Measurements from ENCODE around the gene LRRC37A.
"Not testable (repeated sequence)": the region's sequence is repeated elsewhere in the genome, so short reads cannot be mapped to it uniquely, and the experiment has no call there.

LRRC37A gene

DNA sequence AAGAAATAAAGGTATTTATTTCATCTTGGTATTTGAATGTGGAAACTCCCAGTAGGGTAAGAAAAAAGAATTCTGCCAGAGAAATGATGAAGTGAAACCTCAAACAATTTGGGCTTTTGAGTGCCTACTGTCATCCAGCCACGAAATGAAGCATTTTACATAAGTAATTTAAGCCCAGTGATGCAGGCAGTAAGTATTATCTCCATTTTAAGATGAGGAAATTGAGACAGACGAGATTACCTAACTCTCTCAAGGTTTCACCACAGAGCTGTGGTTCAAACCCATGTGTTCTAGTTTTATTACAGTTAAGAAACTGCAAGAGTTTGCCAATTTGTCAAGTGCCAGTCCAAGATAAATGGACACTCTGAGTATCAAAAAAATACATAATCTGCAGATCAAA is 53.4 kb downstream of the LRRC37A start:
- H3K36me3 ChIP-seq (replicated peaks); H3K27ac ChIP-seq; H3K27me3 ChIP-seq (replicated peaks); DNase-seq; H3K4me3 ChIP-seq (ENCODE audit: low read depth, low read length); in situ Hi-C loops (cut with HindIII; ENCODE audit: low pct_ligation_motif_present, low sequenced_read_pairs): not testable (repeated sequence)

DNA sequence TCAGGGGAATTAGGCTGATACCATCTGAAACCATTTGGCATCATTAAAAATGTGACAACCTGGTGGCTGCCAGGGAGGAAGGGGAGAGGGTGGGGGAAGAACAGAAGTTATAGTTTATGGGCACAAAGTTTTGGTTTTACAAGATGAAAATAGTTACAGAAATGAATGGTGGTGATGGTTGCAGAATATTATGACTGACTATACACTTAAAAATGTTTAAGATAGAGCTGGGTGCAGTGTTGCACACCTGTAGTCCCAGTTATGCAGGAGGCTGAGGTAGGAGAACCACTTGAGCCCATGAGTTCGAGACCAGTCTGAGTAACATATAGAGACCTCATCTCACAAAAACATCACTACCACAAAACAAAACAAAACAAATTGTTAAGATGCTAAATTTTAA is 54.1 kb downstream of the LRRC37A start:
- H3K36me3 ChIP-seq (replicated peaks); H3K27ac ChIP-seq; H3K4me3 ChIP-seq (ENCODE audit: low read depth, low read length); DNase-seq; in situ Hi-C loops (cut with HindIII; ENCODE audit: low pct_ligation_motif_present, low sequenced_read_pairs); H3K27me3 ChIP-seq (replicated peaks): not testable (repeated sequence)

DNA sequence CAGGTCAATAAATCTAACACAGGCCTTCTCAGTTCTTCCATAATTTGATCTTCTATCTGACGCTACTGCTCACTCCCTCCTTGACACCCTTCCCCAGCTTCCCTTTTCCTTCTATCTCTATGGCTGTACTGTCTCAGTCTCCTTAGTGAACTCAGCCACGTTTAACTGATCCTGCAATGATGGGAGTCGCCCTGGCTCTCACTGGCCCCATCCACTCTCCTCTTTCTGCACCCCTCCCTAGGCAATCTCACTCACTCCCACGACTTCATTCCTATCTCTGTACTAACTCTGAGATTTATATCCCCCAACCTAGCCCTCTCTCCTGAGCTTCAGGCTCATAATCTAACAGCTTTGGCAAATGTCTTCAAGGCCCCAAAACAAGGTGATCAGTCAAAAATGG is 58.9 kb downstream of the LRRC37A start:
- DNase-seq; in situ Hi-C loops (cut with HindIII; ENCODE audit: low pct_ligation_motif_present, low sequenced_read_pairs); H3K27ac ChIP-seq; H3K4me3 ChIP-seq (ENCODE audit: low read depth, low read length); H3K27me3 ChIP-seq (replicated peaks); H3K36me3 ChIP-seq (replicated peaks): not testable (repeated sequence)

DNA sequence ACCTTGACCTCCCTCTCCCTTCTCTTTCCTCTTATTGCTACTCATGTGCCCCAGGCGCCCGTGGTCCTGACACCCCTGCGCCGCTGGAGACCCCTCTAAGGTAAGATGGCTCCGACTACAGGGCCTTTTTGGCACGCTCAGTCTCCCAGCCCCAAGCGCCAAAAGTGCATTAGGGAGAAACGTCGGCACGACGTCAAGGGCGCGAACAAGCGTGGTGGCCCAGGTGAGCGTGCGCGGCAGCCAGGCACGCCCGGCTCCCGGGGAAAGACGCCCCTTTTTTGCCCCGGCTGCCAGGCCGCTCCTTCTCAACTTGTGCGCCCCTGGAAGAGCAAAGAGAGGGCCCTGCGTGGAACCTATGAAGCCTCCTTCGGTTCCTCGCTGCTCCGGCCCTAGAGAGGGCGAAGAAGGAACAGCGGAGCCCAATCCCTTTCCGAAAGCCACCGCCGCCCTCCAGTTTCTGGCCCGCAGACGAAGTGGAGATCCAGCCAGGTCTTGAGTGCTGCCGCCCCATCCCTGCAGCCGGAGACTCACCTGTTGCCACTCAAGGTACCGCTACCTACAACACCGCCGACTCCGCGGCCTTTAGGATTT is 66.3 kb downstream of the LRRC37A start:
- H3K36me3 ChIP-seq (replicated peaks); H3K4me3 ChIP-seq (ENCODE audit: low read depth, low read length); H3K27me3 ChIP-seq (replicated peaks); H3K27ac ChIP-seq; in situ Hi-C loops (cut with HindIII; ENCODE audit: low pct_ligation_motif_present, low sequenced_read_pairs); DNase-seq: not testable (repeated sequence)

DNA sequence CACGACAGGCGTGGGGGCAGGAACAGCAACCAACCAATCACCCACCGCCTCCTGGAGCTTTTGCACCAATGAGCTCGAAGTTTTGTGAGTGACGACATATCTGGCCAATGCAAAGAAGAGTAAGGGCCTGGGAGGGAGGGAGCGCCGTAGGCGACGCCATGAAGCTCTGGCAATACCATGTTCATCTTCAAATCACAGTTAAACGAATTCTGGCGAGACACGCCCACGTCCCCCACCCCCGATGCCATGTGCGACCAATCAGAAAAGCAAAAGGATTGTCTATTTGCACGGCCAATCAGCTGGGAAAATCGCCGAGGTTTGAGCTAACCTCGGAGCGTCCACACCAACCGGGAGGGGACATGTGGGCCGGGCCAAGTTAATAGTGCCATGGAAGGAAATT is 66.8 kb downstream of the LRRC37A start, which contains the start of gene ARL17B:
ARL17B (minus strand) TSS at position 12 of the 400 bp plus-strand sequence. CDS start 3,369 bp downstream, outside the sequence.
- H3K36me3 ChIP-seq (replicated peaks); H3K27me3 ChIP-seq (replicated peaks); H3K27ac ChIP-seq; in situ Hi-C loops (cut with HindIII; ENCODE audit: low pct_ligation_motif_present, low sequenced_read_pairs); H3K4me3 ChIP-seq (ENCODE audit: low read depth, low read length): not testable (repeated sequence)
- DNase-seq, result peak; percentile 99

DNA sequence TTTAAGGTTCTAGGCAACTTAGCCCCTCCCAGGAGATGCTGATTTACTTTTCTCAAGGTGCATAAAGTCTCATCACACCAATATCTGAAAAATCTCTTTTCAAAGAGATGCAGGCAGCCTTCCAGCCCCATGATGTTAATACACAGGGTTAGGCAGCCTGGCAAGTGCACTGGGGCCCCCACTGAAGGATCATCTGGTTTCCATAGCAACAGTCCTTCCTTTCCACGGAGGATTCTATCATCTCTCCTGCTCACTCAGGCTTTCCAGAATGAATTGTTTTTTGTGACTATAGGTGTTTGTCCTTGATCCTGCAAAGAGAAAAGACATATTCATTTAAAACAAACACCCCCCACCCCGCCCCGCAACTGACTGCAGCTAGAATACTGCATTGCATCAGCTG is 72.6 kb downstream of the LRRC37A start:
- DNase-seq; H3K27me3 ChIP-seq (replicated peaks); H3K4me3 ChIP-seq (ENCODE audit: low read depth, low read length); in situ Hi-C loops (cut with HindIII; ENCODE audit: low pct_ligation_motif_present, low sequenced_read_pairs); H3K36me3 ChIP-seq (replicated peaks); H3K27ac ChIP-seq: not testable (repeated sequence)

DNA sequence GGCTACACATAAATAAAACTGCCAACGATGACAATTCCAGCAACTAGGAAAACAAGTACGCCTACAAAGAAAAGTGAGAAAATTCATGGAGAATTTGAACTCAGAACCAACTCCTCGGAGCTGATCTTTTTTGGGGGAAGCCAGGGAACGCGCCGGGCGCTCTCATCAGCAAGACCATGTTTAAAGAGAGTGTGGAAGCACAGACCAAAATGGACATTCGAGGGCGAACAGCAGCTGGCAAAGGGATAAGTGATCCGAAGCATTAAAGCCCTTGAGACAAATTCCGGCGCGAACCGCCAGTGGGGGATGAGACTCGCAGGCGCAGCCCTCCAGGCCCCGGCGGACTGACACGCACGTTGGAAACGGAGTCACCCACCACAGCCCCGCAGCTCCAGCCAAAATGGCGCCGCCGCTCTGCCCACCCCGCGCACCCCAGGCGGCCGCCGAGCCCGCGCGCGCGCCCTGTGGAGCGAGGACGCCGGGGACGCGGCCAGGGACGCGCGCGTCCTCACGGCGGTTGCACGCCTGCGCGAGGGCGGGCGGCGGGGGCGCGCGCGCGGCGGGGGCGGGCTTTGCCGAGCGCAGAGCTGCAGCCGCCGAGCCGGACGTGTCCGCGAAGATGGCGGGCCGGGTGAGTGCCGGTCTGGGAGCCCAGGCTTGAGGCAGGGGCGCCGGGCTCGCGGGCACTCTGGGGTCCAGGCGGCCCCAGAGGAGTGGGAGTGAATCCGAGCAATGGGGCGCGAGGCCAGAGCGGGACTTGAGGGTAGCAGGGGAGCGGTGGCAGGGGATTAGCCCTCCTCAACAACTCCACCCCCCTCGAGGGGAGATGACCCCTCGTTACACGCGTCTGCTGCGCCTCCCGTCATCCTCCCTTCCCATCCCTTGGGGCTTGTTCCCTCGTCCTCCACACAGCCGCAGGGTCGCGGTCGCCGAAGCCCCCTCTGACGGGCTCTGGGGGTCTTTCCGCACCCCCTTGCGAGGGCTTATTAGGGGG is 77.6 kb downstream of the LRRC37A start:
- H3K36me3 ChIP-seq (replicated peaks); in situ Hi-C loops (cut with HindIII; ENCODE audit: low pct_ligation_motif_present, low sequenced_read_pairs); H3K4me3 ChIP-seq (ENCODE audit: low read depth, low read length); H3K27me3 ChIP-seq (replicated peaks); H3K27ac ChIP-seq; DNase-seq: not testable (repeated sequence)

DNA sequence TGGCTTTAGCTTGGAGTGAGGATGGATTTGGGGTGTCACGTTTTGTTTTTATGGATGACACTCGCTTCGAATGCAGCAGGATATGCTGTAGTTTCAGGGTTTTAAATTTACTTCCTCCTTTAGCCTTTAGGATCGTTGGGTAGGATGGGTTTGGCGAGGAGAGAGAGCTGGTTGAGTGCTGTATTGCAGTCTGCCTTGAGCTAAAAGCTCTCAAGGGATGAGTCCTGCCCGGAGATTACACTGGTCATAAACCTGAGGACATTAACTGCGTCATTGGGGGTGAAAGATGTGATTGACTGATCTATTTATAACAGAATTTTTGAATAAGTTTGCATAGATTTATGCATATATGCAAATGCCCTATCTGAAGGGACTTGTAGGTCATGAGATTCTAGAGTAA is 78.5 kb downstream of the LRRC37A start:
- in situ Hi-C loops (cut with HindIII; ENCODE audit: low pct_ligation_motif_present, low sequenced_read_pairs); H3K4me3 ChIP-seq (ENCODE audit: low read depth, low read length); H3K36me3 ChIP-seq (replicated peaks); H3K27ac ChIP-seq; DNase-seq; H3K27me3 ChIP-seq (replicated peaks): not testable (repeated sequence)

DNA sequence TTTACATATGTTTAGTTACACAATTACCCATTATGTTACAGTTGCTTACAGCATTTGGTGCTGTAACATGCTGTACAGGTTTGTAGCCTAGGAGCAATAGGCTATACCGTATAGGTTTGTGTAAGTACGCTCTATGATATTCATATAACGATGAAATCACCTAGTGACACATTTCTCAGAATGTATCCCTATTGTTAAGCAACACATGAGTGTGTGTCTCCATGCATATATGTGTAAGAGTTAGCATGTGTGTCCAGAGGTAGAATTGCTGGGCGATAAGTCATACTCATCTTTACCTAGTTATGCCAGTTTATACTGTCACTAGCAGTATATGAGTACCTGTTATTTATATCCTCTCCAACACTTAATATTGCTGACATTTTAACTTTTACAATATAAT is 88.2 kb downstream of the LRRC37A start:
- H3K4me3 ChIP-seq (ENCODE audit: low read depth, low read length); H3K27ac ChIP-seq; in situ Hi-C loops (cut with HindIII; ENCODE audit: low pct_ligation_motif_present, low sequenced_read_pairs); H3K36me3 ChIP-seq (replicated peaks); DNase-seq; H3K27me3 ChIP-seq (replicated peaks): not testable (repeated sequence)

DNA sequence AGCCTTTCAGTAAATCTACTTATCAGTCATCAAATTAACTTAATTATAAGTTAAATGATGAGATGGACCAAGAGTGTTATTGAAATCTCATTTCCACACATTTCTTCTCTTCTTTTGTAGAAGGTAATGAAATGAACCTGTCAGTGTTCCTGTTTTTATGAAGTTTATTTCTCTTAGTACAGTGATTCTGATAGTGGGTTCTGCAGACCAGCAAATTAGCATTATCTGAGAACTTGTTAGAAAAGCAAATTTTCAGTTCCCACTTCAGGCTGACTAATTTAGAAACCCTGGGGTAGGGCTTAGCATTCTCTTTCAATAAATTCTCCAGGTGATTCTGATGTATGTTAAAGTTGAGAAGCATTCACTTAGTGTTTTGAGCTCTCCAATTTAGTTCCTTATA is 90.6 kb downstream of the LRRC37A start:
- H3K36me3 ChIP-seq (replicated peaks); in situ Hi-C loops (cut with HindIII; ENCODE audit: low pct_ligation_motif_present, low sequenced_read_pairs); H3K27me3 ChIP-seq (replicated peaks); DNase-seq; H3K4me3 ChIP-seq (ENCODE audit: low read depth, low read length); H3K27ac ChIP-seq: not testable (repeated sequence)
